ENCODE measurements around the gene IL1R2.

- no peak for TF ChIP-seq EZH2 (IDR thresholded peaks at IDR 0.05)
- TF ChIP-seq POLR2AphosphoS5 (IDR thresholded peaks at IDR 0.05; ENCODE audit: borderline replicate concordance, low read depth, low read length), result no peak
- TF ChIP-seq FOXP2 (optimal IDR thresholded peaks at IDR 0.05; ENCODE audit: control extremely low read depth, extremely low read length, insufficient read depth), result no peak
These were observed 30.0 kb downstream of the IL1R2 start for GRCh38 chr2:102021779-102022178.
